GM19467 (cell line): ENCODE measurements around the gene S100A8.

ENCODE experiments used
- ATAC-seq: cut with Tn5 transposase; IDR thresholded peaks from one replicate; pipeline ENCODE4 v1.9.1; 2021; ENCODE audit warnings: mild to moderate bottlenecking, moderate library complexity; ENCODE audit not compliant: unreplicated experiment

Gene S100A8

DNA sequence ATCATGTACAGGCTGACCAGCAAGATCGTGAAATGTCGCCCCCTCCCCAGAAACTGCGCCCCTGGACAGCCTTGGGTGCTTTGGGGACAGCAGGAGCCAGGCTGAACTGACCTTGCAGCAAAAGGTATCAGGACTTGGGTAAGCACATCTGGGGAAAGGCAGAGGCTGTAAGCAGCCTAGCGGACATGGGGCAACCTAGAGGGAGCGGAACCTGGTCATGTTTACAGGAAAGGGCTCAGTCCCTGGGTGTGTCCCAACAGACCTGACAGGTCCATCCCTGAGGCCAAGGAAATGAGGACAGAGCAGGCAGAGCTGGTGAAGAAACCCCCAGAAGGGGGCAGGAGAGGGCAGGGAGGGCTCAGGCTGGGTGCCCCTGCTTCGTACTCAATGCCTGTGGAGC, 3.1 kb upstream of the S100A8 start:
- no peak for ATAC-seq

DNA sequence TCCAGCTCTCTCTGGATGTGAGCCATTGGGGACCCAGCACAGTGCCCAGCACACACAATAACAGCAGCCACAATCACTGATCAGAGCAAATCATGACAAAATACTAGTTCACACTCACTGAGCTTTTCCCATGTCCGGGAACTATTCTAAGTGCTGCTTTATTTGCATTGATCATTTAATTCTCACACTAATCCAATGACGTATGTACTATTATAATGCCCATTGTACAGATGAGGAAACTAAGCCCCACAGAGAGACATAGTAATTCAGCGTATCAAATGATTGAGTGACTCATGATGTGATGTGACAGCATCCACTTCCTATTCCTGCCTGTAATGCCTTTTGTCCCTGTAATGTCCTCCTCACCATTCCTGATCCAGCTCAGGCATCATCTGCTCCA, 1.9 kb upstream of the S100A8 start:
- no peak for ATAC-seq

DNA sequence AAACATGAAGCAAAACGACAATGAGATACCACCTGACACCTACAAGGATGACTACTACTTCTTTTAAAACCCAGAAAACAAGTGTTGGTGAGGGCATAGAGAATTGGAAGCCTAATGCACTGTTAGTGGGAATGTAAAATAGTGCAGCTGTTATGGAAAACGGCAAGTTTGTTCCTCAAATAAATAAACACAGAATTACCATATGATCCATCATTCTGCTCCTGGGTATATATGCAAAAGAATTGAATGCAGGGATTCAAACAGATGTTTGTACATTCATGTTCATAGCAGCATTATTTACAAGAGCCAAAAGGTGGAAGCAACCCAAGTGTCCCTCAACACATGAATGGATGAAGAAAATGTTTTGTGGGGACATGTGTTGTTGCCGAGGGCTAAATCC, 1.4 kb upstream of the S100A8 start:
- ATAC-seq = no peak

DNA sequence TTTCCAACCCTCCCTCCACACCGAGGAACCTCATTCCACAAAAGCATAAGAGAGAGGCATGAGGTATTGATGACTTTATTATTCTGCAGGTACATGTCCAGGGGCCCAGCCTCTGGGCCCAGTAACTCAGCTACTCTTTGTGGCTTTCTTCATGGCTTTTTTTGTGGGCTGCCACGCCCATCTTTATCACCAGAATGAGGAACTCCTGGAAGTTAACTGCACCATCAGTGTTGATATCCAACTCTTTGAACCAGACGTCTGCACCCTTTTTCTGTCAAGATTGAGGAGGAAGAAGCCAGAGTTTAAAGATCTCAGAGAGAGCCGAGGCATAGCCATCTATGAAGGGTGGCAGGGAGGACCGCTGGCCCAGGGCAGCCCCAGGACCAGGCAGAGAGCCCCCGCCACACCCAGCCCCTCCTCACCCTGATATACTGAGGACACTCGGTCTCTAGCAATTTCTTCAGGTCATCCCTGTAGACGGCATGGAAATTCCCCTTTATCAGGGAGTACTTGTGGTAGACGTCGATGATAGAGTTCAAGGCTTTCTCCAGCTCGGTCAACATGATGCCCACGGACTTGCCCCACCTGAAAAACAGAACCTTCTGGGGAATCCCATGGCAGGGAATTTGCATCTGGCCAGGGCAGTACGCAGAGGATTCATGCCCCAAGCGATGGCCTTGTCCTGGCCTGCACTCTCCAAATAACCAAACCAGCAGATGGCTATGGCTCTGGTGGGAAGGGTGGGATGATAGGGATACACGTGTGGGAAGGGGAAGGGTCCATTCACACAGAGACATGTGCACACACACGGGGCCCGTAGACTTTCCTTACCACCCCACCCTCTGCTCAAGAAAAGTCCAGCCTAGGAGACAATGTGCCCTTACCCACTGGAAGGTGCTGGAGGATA, 647 bp downstream of the S100A8 start:
- no peak for ATAC-seq

DNA sequence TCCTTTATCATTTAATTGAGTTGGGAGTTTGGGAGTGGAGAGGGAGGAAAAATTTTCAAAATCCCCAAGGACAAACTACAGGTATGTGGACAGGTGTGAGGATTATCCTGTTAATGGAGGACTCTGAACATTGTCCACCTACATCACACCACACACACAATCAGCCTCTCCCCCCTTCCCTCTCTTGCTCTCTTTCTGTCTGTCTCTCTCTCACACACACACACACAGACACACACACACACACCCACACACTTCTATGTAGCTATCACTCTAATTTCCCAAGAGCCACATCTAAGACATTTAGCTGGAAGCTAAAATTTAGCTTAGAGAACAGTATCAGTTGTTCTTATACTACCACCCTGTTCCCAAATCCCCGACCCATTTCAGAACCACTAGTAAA, 1.5 kb downstream of the S100A8 start:
- no peak for ATAC-seq

DNA sequence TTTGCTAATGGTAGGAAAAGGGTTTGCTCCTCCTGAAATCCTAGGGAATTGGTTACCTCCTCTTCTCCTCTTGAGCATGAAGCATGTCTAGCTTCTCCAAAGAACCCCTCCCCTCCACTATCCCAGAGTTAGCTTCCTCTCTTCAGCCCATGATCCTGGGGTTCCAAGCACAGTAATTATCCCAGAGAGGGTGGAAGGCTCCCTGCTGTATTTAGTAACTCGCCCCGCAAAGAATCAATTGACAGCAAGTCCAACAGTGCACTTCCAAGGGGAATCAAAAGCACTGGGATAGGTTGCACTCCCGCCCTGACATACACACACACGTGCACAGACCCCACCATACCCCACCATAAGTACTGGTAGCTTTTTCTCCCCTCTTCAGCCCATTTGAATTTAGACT, 3.1 kb downstream of the S100A8 start:
- ATAC-seq = no peak

DNA sequence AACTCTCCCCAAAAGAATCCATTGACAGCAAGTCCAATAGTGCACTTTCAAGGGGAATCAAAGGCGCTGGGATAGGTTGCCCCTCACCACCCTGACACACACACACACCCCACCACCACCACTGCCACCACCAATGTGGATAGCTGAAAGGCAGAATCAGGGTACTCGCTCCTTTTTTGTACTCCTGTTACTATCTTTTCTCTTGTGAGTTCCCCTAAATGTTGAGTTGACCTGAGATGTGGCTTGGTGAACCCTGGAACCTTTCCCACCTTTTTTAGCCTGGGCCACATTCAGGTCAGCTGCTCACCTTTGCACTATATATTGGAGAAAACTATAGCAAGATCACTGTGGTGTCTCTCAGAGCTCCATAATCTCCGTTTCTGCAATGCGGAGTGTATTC, 3.9 kb downstream of the S100A8 start:
- no peak for ATAC-seq

DNA sequence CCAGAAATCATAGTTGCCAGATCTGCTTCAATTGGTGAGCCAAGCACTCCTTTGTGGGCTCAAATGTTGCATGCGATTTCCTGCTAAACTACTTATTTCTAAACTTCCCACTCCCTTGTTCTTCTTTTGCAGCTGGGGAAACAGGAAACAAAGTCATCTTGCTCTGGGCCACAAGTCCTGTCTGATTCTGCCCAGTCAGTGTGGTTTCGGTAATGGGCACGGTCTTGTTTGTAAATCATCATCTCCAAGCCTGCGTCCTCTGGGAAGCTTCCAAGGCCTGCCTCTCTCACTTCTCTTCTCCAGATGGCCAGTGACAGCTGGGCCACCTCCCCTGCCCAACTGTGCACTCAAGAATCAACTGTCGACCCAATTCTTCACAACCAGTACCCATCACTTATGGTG, 4.4 kb downstream of the S100A8 start:
- ATAC-seq = no peak

DNA sequence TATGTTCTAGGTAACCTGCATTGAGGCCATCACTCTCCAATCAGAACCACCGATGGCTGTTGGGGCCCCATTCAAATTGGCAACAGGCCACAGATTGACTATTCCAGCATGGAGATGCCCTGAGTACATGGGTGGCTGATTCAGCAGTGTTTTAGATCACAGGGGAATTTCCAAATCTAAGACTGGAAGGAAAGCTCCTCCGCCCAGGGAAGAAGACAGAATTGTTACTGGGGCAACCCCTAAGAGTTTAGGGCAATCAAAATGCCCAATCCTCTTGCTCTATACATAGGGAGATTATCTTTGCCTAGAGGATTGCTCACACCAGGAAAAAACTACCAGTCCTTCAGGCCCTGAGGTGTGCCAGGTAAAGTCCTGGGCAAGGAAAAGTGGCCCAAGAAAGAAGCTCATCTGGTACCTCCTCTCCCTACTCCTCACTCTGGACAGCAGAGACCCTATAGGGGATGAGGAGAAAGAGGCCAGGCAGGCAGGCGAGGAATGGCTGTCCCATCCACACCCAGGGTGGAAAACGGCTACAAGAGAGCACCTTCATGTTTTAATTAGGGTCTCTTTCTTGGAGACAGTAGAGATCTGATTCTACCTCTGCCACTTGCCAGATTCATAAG, 5.8 kb downstream of the S100A8 start:
- no peak for ATAC-seq

DNA sequence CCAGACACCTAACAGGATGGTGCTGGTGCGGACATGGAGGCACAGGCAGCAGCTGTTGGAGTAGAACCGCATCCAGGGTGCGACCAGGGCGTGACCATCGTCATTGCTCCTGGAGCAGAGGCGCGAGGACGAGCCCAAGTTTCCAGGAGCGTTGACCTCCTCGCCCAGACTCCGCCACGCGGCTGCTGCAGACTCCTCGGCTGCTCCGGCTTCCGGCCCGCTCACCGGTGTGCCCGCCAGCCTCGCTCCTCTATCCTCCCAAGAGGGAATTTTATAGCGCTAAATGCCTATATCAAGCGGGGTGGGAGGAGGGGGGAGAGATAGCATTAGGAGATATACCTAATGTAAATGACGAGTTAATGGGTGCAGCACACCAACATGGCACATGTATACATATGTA, 10.2 kb downstream of the S100A8 start:
- no peak for ATAC-seq

DNA sequence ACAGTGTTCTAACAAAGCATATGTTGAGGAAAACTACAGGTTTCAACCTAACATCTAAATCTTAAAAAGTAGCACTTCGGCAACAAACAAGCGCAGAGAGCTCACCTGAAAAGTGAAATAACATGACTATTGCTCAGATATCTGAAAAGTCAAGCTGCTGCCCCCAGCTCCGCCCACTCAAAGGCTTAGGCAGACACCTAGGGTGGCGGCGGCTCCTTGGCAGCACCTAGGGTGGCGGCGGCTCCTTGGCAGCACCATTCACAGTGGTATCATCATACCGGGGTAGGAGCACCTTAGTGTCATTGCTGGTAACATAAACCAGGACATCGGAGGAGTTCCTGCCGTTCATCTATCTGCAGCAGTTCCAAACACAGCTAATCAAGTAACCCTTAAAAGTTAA, 11.3 kb downstream of the S100A8 start:
- no peak for ATAC-seq

DNA sequence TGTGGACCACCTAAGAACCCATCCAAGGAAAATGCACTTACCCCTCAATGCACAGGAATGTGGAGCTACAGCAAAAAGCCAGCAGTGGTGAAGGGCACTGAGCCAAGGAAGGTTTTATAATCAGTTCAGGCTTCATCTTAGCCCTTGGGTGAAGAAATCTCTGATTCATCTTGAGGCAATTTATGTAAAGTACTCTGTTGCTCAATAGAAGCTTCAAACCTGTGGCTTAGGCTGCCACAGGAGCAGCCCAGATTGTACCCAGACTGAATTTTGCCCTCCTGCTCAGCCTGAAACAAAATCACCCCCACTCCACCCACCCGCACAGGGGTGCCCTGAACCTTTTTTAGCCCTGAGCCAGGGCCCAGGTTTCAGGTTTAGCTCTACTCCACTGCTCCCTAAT, 15.4 kb downstream of the S100A8 start, which contains the start of gene S100A12:
Gene S100A12 (minus strand): TSS at position 111 of the 400 bp plus-strand sequence. CDS start 1,029 bp downstream, outside the sequence.
- no peak for ATAC-seq

DNA sequence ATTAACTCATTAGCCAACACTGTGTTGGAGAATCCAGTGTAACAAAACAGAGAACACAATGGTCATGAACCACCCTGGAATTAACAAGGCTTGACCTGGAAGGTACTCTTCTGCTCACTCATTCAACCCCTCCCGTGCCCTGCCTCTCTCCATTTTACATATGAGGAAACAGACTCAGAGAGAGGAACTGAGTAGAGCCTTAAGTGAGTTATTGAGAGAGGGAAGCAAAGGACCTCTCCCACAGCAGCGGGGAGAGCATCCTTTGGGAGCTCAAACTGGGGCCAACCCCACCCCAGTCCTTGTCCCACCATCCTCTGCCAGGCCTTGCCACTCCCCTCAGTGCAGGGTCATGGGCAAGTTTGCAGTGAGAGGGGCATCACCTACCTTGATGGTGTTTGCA, 16.8 kb downstream of the S100A8 start:
- ATAC-seq = no peak

DNA sequence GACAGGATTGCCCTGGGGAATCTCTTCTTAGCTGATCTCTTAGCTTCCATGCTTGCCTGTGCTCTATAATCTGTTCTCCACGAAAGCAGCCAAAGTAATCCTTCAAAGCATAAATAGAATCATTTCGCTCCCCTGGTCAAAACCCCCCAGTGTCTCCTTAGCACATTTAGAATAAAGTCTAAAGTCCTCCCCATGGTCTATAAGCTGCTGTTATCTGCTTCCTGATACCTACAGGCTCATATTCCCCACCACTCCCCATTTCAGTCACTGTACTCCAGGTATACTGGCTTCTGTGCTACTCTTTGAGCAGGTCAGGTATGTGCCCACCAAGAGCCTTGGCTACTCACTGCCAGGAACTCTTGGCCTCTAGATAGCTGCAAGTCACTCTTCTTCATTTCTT, 18.3 kb downstream of the S100A8 start:
- no peak for ATAC-seq

DNA sequence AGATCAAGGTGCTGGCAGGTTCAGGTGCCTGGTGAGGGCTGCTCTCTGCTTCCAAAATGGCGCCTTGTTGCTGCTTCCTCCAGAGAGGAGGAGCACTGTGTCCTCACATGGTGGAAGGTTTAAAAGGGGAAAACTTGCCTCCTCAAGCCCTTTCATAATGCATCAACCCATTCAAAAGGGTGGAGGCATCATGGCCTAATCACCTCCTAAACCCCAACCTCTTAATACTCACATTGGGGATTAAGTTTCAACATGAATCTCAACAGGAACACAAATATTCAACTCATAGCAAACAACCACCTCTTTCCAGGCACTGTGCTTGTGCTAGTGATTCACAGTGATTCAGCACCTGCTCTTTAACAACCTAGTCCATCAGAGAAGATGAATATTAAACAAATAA, 19.6 kb downstream of the S100A8 start:
- ATAC-seq = no peak

DNA sequence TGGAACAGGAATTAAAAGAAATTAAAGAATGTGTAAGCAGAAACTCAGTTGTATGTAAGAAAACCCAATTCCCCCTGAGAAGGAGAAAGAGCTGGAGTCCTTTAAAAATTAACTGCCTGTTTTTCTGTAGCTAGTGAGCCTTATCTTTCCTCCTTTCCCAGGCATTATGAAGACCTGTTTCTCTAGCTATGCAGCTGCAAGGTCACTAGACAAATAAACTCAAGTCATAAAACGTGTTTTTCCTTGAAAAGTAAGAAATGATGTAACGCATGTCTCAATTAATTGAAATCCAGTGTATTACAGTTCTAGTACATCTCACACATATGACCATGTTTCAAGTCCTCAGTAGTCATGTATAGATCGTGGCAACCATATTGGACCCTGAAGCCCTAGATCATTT, 20.7 kb downstream of the S100A8 start:
- ATAC-seq = no peak

DNA sequence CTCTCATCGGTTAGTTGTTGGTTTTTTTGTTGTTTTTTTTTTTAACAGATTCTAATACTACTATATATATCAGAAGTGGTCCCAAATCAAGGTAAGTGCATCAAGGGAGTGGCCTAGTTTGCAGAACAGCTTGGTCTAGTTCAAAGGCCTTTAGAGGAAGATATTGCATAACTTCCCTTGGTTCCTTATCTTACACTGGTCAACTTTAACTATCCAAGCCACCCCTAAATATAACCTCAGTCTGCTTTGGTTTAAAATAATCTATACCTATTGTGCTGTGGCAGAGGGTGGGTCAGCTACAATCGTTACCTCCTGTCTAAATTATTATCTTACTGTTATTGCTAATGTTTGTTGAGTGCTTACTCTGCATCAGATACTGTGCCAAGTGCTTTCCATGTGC, 22.4 kb downstream of the S100A8 start:
- ATAC-seq = no peak

DNA sequence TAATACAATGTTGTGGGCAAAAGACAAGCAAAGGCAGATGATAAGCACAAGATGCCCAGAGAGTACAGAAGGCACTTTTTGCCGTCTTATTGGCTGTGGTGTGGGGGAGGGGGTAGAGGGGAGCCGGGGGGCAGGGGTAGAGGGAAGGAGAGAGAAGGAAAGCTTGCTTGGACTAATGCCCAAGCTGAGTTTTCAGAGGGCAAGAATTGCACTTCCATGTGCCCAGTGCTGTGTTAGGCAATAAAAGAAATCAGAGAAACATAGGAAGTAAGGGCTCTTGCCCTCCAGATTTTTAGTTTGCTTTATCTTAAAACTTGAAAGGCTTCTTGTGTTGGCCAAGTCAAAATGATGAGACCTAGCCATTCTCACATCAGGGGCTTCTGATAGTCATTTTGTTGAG, 23.8 kb downstream of the S100A8 start:
- ATAC-seq = no peak

DNA sequence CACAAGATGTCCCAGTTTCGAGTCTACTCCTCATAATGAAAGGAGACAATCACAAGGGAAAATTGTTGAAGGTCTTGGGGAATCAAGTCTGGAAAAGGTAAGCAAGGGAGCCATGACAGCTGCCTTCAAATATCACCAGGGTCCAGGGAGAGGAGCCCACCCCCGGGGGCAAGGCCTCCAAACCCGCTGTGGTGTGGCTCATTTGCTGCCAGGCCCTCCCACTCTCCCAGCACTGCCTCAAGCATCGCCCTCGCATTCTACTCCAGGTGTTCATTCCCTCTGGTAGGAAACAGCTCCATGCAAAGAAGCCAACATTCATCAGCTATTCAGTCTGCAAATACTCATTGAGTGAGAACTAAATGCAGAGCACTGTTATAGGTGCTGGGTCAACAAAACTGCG, 24.6 kb downstream of the S100A8 start:
- no peak for ATAC-seq

DNA sequence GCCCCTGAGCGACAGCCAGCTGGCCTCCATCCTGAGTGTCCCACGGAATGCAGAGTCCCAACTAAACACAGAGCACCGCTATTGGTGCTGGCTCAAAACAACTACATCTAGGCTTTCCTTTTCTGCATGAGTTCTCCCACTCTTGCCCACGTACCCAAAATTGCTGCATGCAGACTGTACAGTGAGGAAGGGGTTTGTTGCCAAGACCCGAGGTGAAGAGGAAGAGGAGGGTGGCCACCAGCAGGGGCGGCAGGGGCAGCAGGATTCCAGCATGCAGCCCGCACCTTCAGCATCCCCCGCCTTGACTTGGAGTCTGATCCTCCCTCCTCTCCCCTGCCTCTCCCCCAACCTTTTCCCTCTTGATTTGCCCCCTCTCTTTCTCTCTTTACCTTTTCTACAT, 25.2 kb downstream of the S100A8 start:
- no peak for ATAC-seq

DNA sequence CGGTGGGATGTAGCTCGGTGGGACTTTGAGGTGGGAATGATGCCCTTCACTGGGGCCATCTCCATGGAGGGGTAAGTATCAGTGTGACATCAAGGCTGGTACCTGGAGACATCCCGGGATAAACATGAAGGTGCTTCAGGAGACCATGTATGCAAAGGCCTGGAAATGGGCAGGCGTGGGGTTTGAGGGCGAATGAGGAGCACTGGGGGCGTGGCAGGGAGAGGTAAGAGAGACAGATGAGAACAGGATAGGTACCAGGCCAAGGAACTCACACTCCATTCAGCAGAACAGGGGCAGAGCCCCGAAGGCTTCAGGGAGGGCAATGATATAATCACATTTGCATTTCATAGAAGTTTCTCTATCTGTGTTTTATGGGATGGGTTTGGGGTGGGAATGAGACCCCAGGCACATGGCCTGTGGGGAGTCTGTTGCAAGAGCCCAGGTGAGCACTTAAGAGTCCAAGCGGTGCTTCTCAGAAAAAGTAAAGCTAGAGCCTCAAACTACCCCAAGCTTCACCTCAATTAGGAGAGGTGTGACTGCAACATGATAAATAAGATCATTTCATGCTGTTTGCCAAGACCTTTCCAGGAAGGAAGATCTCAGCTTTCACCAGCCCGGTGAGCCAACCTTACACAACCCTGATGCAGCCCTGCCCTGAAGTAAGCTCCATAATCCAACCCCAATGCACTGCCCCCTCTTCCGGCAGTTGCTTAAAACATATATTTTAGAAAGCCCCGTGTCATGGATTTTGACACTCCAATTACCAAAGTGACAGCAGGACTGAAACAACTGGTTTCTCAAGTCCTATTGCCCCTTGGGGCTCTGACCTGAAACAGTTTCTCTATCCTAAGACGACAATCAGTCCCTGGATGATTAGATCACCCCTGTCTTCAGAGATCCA, 25.9 kb downstream of the S100A8 start:
- no peak for ATAC-seq
